VCaP (cell line): ENCODE measurements around the gene DRG1.
"Not testable (repeated sequence)": the region's sequence is repeated elsewhere in the genome, so short reads cannot be mapped to it uniquely, and the experiment has no call there.

ENCODE experiments used
- H3K27ac ChIP-seq: fragments of 450-650 bp; 2 replicates; pipeline ENCODE4 v1.5.1; 2017
- CTCF ChIP-seq: fragments of 450-650 bp; conservative IDR thresholded peaks from 2 replicates; pipeline ENCODE4 v1.5.1; 2017; ENCODE audit warnings: mild to moderate bottlenecking, moderate library complexity

The DRG1 gene

GRCh38 chr22:31367426-31367825 lies 32.0 kb upstream of the DRG1 start:
- H3K27ac ChIP-seq: no peak overlapping the region
- TF ChIP-seq CTCF: no peak

GRCh38 chr22:31377612-31378011 lies 21.8 kb upstream of the DRG1 start:
- TF ChIP-seq CTCF: no peak
- no peak overlapping the region for H3K27ac ChIP-seq

GRCh38 chr22:31378123-31378522 lies 21.3 kb upstream of the DRG1 start:
- TF ChIP-seq CTCF: no peak
- no peak overlapping the region for H3K27ac ChIP-seq

GRCh38 chr22:31378651-31379050 lies 20.8 kb upstream of the DRG1 start:
- not testable (repeated sequence) for H3K27ac ChIP-seq

- no peak for TF ChIP-seq CTCF
- no peak overlapping the region for H3K27ac ChIP-seq
These were observed 5.5 kb upstream of the DRG1 start for GRCh38 chr22:31393893-31394292.

- no peak for TF ChIP-seq CTCF
- no peak overlapping the region for H3K27ac ChIP-seq
These were observed 5.1 kb upstream of the DRG1 start for GRCh38 chr22:31394326-31394725.

- TF ChIP-seq CTCF: no peak
- H3K27ac ChIP-seq: peak overlapping the region; percentile 88
These were observed 1.2 kb upstream of the DRG1 start for GRCh38 chr22:31398231-31398630.

GRCh38 chr22:31400023-31400397 lies 606 bp downstream of the DRG1 start:
- peak overlapping the region; percentile 88 for H3K27ac ChIP-seq

GRCh38 chr22:31402350-31402749 lies 2.9 kb downstream of the DRG1 start:
- H3K27ac ChIP-seq: not testable (repeated sequence)

More at GRCh38 chr22:31400023-31400397, 606 bp downstream of the DRG1 start:
- TF ChIP-seq CTCF: no peak
